Endothelial cell of umbilical vein (primary cell): Measurements from ENCODE around the gene C1orf94. TPM values are rescaled to one million over a fixed set of nuclear protein-coding genes. Genes with fewer than 3 reads are reported as not detected.

Source experiments
- BruUV-seq: library from RNA; stranded (reverse); fragments of 400-500 nt; replicated peaks from 2 replicates; lab custom pipeline; 2021; lab: Mats Ljungman, UMichigan
- CTCF ChIA-PET: fragments of 300-600, 350-600 bp; sonication (Branson Sonifier 250); formaldehyde crosslinking; loops from one replicate; lab custom pipeline; 2021; ENCODE audit warnings: antibody characterized with exemption, inconsistent platforms; lab: Charles Lee
- POLR2A ChIA-PET: fragments of 300-600, 350-600 bp; sonication (Branson Sonifier 250); formaldehyde crosslinking; loops from one replicate; lab custom pipeline; 2021; ENCODE audit warnings: antibody characterized with exemption, inconsistent platforms; lab: Charles Lee
- DNase-seq: peaks from one replicate; pipeline ENCODE4 v3.0.0-alpha.2; 2011; ENCODE audit warnings: low read depth, low spot score
- FAIRE-seq: peaks from 2 replicates; lab custom pipeline; 2011; peaks lifted over from hg19 to GRCh38; lab: Jason Lieb, UNC
- H2AFZ ChIP-seq: 2 replicates; pipeline ENCODE4 v1.6.0; 2012; ENCODE audit warnings: low read depth, low read length, control low read depth, inconsistent platforms
- H3K27ac ChIP-seq: 2 replicates; pipeline ENCODE4 v1.5.1; 2011; ENCODE audit warnings: low read depth, mild to moderate bottlenecking, control low read depth, low read length, moderate library complexity; ENCODE audit not compliant: insufficient read depth
- H3K27me3 ChIP-seq, 2 experiments: 2 replicates each; pipeline versions ENCODE4 v1.6.0 to v1.6.1; 2011; ENCODE audit warnings: low read length in 2 of 2, mixed read lengths in 1 of 2; ENCODE audit not compliant: control insufficient read depth in 2 of 2, insufficient read depth in 2 of 2
- H3K36me3 ChIP-seq, 2 experiments: 2 replicates in 1 of 2; 3 replicates in 1 of 2; pipeline ENCODE4 v1.5.1; 2011; ENCODE audit warnings: low read length in 2 of 2, mild to moderate bottlenecking in 1 of 2, moderate library complexity in 1 of 2; ENCODE audit not compliant: control insufficient read depth in 2 of 2, insufficient read depth in 2 of 2; ENCODE audit errors: extremely low read depth in 1 of 2
- H3K4me1 ChIP-seq: 3 replicates; pipeline ENCODE4 v1.5.1; 2011; ENCODE audit warnings: mild to moderate bottlenecking, low read length; ENCODE audit not compliant: control insufficient read depth, insufficient read depth; ENCODE audit errors: extremely low read depth
- H3K4me2 ChIP-seq: 2 replicates; pipeline ENCODE4 v1.6.1; 2011; ENCODE audit warnings: low read length, control low read depth, mixed read lengths; ENCODE audit not compliant: insufficient read depth
- H3K4me3 ChIP-seq, 3 experiments: fragments of 200-600 bp in 1 of 3; sonication (generic), shearing (Covaris generic) in 1 of 3; replicated peaks in 1 of 3; 2 replicates each; pipeline ENCODE4 v1.5.1; 2011 to 2016; ENCODE audit warnings: control low read depth in 3 of 3, low read length in 3 of 3, mild to moderate bottlenecking in 2 of 3, inconsistent platforms in 1 of 3, low read depth in 1 of 3, moderate library complexity in 1 of 3; ENCODE audit not compliant: insufficient read depth in 1 of 3
- H3K79me2 ChIP-seq: 2 replicates; pipeline ENCODE4 v1.6.0; 2012; ENCODE audit warnings: low read length, inconsistent platforms; ENCODE audit not compliant: control insufficient read depth, insufficient read depth
- H3K9ac ChIP-seq: replicated peaks from 2 replicates; pipeline ENCODE3; 2011; ENCODE audit warnings: low read length, control low read depth; ENCODE audit not compliant: insufficient read depth; ENCODE audit errors: extremely low read depth
- H3K9me1 ChIP-seq: replicated peaks from 3 replicates; pipeline ENCODE4 v1.6.0; 2011; ENCODE audit warnings: mild to moderate bottlenecking, low read length; ENCODE audit not compliant: control insufficient read depth, insufficient read depth; ENCODE audit errors: extremely low read depth
- H3K9me3 ChIP-seq: replicated peaks from 2 replicates; pipeline ENCODE4 v1.5.1; 2012; ENCODE audit warnings: low read length, inconsistent platforms; ENCODE audit not compliant: control insufficient read depth, insufficient read depth
- H4K20me1 ChIP-seq: replicated peaks from 2 replicates; pipeline ENCODE3; 2011; ENCODE audit warnings: mild to moderate bottlenecking, low read length; ENCODE audit not compliant: control insufficient read depth, insufficient read depth; ENCODE audit errors: extremely low read depth
- EZH2 ChIP-seq: IDR thresholded peaks from 2 replicates; pipeline ENCODE4 v1.6.1; 2012; ENCODE audit warnings: borderline replicate concordance, low read depth, mild to moderate bottlenecking, moderate library complexity, low read length, inconsistent platforms; ENCODE audit not compliant: severe bottlenecking
- FOS ChIP-seq: IDR thresholded peaks from 2 replicates; pipeline ENCODE4 v1.6.1; 2011; ENCODE audit warnings: mild to moderate bottlenecking, low read length, moderate library complexity, borderline replicate concordance; ENCODE audit not compliant: insufficient read depth
- GATA2 ChIP-seq: IDR thresholded peaks from 2 replicates; pipeline ENCODE4 v1.7.0; 2011; ENCODE audit warnings: low read depth, mild to moderate bottlenecking, moderate library complexity, mixed read lengths, low read length; ENCODE audit not compliant: insufficient read length, insufficient read depth
- JUN ChIP-seq: IDR thresholded peaks from 2 replicates; pipeline ENCODE4 v1.6.1; 2011; ENCODE audit warnings: borderline replicate concordance, low read depth; ENCODE audit not compliant: insufficient read length, insufficient read depth
- MAX ChIP-seq: IDR thresholded peaks from 2 replicates; pipeline ENCODE4 v1.6.1; 2011; ENCODE audit not compliant: insufficient read depth, insufficient read length
- MYC ChIP-seq: IDR thresholded peaks from one replicate; pipeline ENCODE4 v1.6.1; 2011; ENCODE audit warnings: mild to moderate bottlenecking, low read depth, low read length
- POLR2A ChIP-seq: IDR thresholded peaks from 2 replicates; pipeline ENCODE4 v1.6.1; 2012; ENCODE audit warnings: low read depth, mild to moderate bottlenecking, control low read depth, low read length
- POLR2AphosphoS5 ChIP-seq: IDR thresholded peaks from 2 replicates; pipeline ENCODE4 v1.6.1; 2012; ENCODE audit warnings: low read depth, mild to moderate bottlenecking, control low read depth, low read length, moderate library complexity; ENCODE audit not compliant: insufficient read depth
- dilution Hi-C: fragments of 300-500 bp; cut with MboI; formaldehyde crosslinking; loops from one replicate; pipeline ENCODE4 v1.15.0; 2019; ENCODE audit warnings: low sequenced_read_pairs; ENCODE audit not compliant: extremely low pct_ligation_motif_present
- intact Hi-C: fragments of 100-400 bp; cut with micrococcal nuclease; formaldehyde crosslinking; loops from one replicate; pipeline ENCODE4 v1.10.0; 2022
- polyA plus RNA-seq, 4 experiments: library from polyadenylated mRNA; depleted of rRNA in 3 of 4; stranded (reverse) in 3 of 4; unstranded in 1 of 4; fragments of >200 nt; gene quantifications; 2 replicates each; pipeline versions ENCODE4 v1.2.1 to v1.2.3, GENCODE V29; 2011 to 2012; ENCODE audit warnings: missing spikeins in 1 of 4
- total RNA-seq: library from RNA; stranded (reverse); gene quantifications from 2 replicates; pipeline ENCODE4 v1.2.3, GENCODE V29; 2021
- TF ChIP-seq, protein P1 (sequence below), 2 donors: IDR thresholded peaks; 1 replicate in 1 of 2; 2 replicates in 1 of 2; pipeline ENCODE4 v1.5.1; 2011; ENCODE audit warnings: low read length in 2 of 2, mild to moderate bottlenecking in 2 of 2, moderate library complexity in 2 of 2, control low read depth in 1 of 2, inconsistent platforms in 1 of 2, low read depth in 1 of 2; ENCODE audit not compliant: insufficient read depth in 1 of 2; ENCODE audit errors: extremely low read depth in 1 of 2

Gene C1orf94
- total and polyA plus RNA-seq, 2 donors (not counting 3 experiments of a cell fraction or from before 2014, with no cell fraction given), result not detected

- dilution Hi-C loops, result no loop called here
- Histone ChIP-seq H3K36me3 (no peaks in the 10 kb centered on the region), H3K9me1 (no peaks in the 10 kb centered on the region), H3K9ac (no peak overlapping the region), H3K27ac (no peak overlapping the region), H4K20me1 (no peaks in the 10 kb centered on the region), H3K4me1 (no peaks in the 10 kb centered on the region), H2AFZ (no peak overlapping the region), H3K4me3 (no peak overlapping the region), H3K4me2 (no peak overlapping the region), H3K9me3 (peaks cover 2% of the 10 kb centered on the region), H3K27me3 (no peaks in the 10 kb centered on the region), H3K79me2 (no peaks in the 10 kb centered on the region)
- no peak for TF ChIP-seq MYC
- TF ChIP-seq JUN, result no peak
- TF ChIP-seq MAX, result no peak
- no peak for TF ChIP-seq GATA2
- no peak for TF ChIP-seq FOS
- TF ChIP-seq POLR2AphosphoS5, result no peak
- TF ChIP-seq POLR2A, result no peak
- no peak for TF ChIP-seq EZH2
- TF ChIP-seq, protein P1, sequence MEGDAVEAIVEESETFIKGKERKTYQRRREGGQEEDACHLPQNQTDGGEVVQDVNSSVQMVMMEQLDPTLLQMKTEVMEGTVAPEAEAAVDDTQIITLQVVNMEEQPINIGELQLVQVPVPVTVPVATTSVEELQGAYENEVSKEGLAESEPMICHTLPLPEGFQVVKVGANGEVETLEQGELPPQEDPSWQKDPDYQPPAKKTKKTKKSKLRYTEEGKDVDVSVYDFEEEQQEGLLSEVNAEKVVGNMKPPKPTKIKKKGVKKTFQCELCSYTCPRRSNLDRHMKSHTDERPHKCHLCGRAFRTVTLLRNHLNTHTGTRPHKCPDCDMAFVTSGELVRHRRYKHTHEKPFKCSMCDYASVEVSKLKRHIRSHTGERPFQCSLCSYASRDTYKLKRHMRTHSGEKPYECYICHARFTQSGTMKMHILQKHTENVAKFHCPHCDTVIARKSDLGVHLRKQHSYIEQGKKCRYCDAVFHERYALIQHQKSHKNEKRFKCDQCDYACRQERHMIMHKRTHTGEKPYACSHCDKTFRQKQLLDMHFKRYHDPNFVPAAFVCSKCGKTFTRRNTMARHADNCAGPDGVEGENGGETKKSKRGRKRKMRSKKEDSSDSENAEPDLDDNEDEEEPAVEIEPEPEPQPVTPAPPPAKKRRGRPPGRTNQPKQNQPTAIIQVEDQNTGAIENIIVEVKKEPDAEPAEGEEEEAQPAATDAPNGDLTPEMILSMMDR (IDR thresholded peaks at IDR 0.05; ENCODE audit: extremely low read depth in 1 of 2, insufficient read depth in 1 of 2, low read depth in 1 of 2, low read length in 2 of 2), result no peak
- no peak for FAIRE-seq
- intact Hi-C loops, result no loop called here
- BruUV-seq, result no TSS peak
- CTCF ChIA-PET, result no interaction called here
- no peak for DNase-seq
- POLR2A ChIA-PET, result no interaction called here
Observed at GRCh38 chr1:34140011-34140676, 36.6 kb upstream of the C1orf94 start.
